K562 (cell line): ENCODE results near the gene CAPN2. TPM values are rescaled to one million over a fixed set of nuclear protein-coding genes. Genes with fewer than 3 reads are reported as not detected.
A peak's percentile ranks its signal among the peaks of the same experiment; 100 is the strongest.

Experiments
- ARID4B ChIP-seq: sonication (generic); formaldehyde crosslinking; IDR thresholded peaks from 2 replicates; pipeline ENCODE4 v1.8.0; 2022; ENCODE audit warnings: mild to moderate bottlenecking, missing genetic modification reagents
- CBX1 ChIP-seq: sonication (generic); IDR thresholded peaks from 2 replicates; pipeline ENCODE4 v1.6.1; 2016; ENCODE audit warnings: antibody characterized with exemption, low read depth, mild to moderate bottlenecking
- MGA ChIP-seq: fragments of 450-650 bp; IDR thresholded peaks from 2 replicates; pipeline ENCODE4 v1.6.1; 2016; ENCODE audit warnings: mild to moderate bottlenecking, moderate library complexity
- SLC30A9 ChIP-seq: fragments of 250-450 bp; sonication (Bioruptor Pico); IDR thresholded peaks from 2 replicates; pipeline ENCODE4 v1.8.0; 2022; ENCODE audit warnings: mild to moderate bottlenecking, moderate library complexity
- SRSF7 ChIP-seq: fragments of 200-400 bp; formaldehyde crosslinking; optimal IDR thresholded peaks from 2 replicates; pipeline ENCODE3; 2017; ENCODE audit warnings: mild to moderate bottlenecking, low read depth, low read length
- STAT5A ChIP-seq: IDR thresholded peaks from 2 replicates; pipeline ENCODE4 v1.6.1; 2012; ENCODE audit warnings: low read length, inconsistent platforms, borderline replicate concordance
- THAP12 ChIP-seq: fragments of 250-450 bp; sonication (Bioruptor Pico); IDR thresholded peaks from 2 replicates; pipeline ENCODE4 v1.9.0; 2021; ENCODE audit warnings: mild to moderate bottlenecking, inconsistent platforms
- ZC3H4 ChIP-seq: sonication (generic); formaldehyde crosslinking; IDR thresholded peaks from 2 replicates; pipeline ENCODE4 v1.9.0; 2021; ENCODE audit warnings: missing genetic modification reagents, borderline replicate concordance
- ZKSCAN3 ChIP-seq: fragments of 250-450 bp; sonication (Bioruptor Pico); IDR thresholded peaks from 2 replicates; pipeline ENCODE4 v1.4.0; 2020
- polyA plus RNA-seq, 8 experiments: library from polyadenylated mRNA; depleted of rRNA in 4 of 8; stranded (reverse) in 5 of 8; unstranded in 3 of 8; fragments of >200 nt; fragmentation: Nextera tagmentation in 2 of 8; fragmentation: Illumina TruSeq in 1 of 8; extraction: Ambion mirVana in 2 of 8; extraction: Trizol in 1 of 8; gene quantifications; 2 replicates each; pipeline versions ENCODE4 v1.2.1 to v1.2.3, GENCODE V29; 2011 to 2014; ENCODE audit warnings: inconsistent platforms in 1 of 8, missing spikeins in 1 of 8
- total RNA-seq, 7 experiments: library from RNA; depleted of rRNA in 6 of 7; stranded (reverse); fragments of >200 nt in 6 of 7; fragmentation: Illumina TruSeq in 2 of 7; extraction: Trizol in 2 of 7; gene quantifications; 2 replicates each; pipeline versions ENCODE4 v1.2.1 to v1.2.3, GENCODE V29; 2011 to 2021; ENCODE audit warnings: low replicate concordance in 1 of 7

Gene CAPN2
- total and polyA plus RNA-seq, 9 of the 15 experiments (the other 6 are each of a cell fraction or from before 2014, with no cell fraction given): 24.6 to 157 (median 101) TPM

- TF ChIP-seq MGA (no peak), ZC3H4 (CRISPR knock-in tag) (no peak), ZKSCAN3 (CRISPR knock-in tag) (no peak), THAP12 (CRISPR knock-in tag) (peak; percentile 95), ARID4B (CRISPR knock-in tag) (no peak; the same call in 1 of the 2 replicates), SRSF7 (no peak), CBX1 (peak; percentile 23; the same call in 1 of the 2 replicates), STAT5A (no peak), SLC30A9 (no peak)
Observed at GRCh38 chr1:223712194-223712849, at the start of gene CAPN2 (continued).
